Measurements from ENCODE around the gene C14orf93. TPM values are rescaled to one million over a fixed set of nuclear protein-coding genes. Genes with fewer than 3 reads are reported as not detected.

Gene C14orf93
- total RNA-seq, result 4.9 and 5.3 TPM in 2 replicates

GRCh38 chr14:23009939-23010726, at the start of gene C14orf93:
TSS of gene C14orf93 (minus strand) at chr14:23010143. CDS start at chr14:22999023, 11,120 bp downstream.

GRCh38 chr14:23056956-23057756, 47.2 kb upstream of the C14orf93 start, which contains the start of gene CDH24:
TSS of gene CDH24 (minus strand) at chr14:23057520. CDS start at chr14:23055733, 1,787 bp downstream.

GRCh38 chr14:23042162-23042965, 32.4 kb upstream of the C14orf93 start, which contains the start of gene PSMB11:
TSS of gene PSMB11 (plus strand) at chr14:23042212. CDS start at chr14:23042226, 14 bp downstream.

GRCh38 chr14:23034498-23035302, 24.8 kb upstream of the C14orf93 start, which contains the start of gene PSMB5:
TSS of gene PSMB5 (minus strand) at chr14:23034900. CDS start at chr14:23034881, 19 bp downstream.

GRCh38 chr14:22982477-22983245, 27.3 kb downstream of the C14orf93 start, which contains the start of gene AJUBA:
TSS of gene AJUBA (minus strand) at chr14:22982551. CDS start at chr14:22982266, 285 bp downstream.

Other genes starting within 250 kb of the C14orf93 start
- 78.5 and 87.6 TPM in 2 replicates for gene OXA1L, start 243.5 kb downstream of the C14orf93 start, total RNA-seq
- 13.6 and 16.0 TPM in 2 replicates for gene SLC7A7, start 194.7 kb downstream of the C14orf93 start, total RNA-seq
- gene MRPL52, start 180.3 kb downstream of the C14orf93 start, total RNA-seq, result 53.7 and 81.0 TPM in 2 replicates
- 236 and 368 TPM in 2 replicates for gene MMP14, start 173.6 kb downstream of the C14orf93 start, total RNA-seq
- 44.2 and 65.4 TPM in 2 replicates for gene LRP10, start 138.4 kb downstream of the C14orf93 start, total RNA-seq
- gene REM2, start 126.9 kb downstream of the C14orf93 start, total RNA-seq, result 0.09 TPM in 2 replicates
- 43.6 and 50.5 TPM in 2 replicates for gene RBM23, start 91.0 kb downstream of the C14orf93 start, total RNA-seq
- 45.9 and 71.5 TPM in 2 replicates for gene PRMT5, start 80.8 kb downstream of the C14orf93 start, total RNA-seq
- 33.0 and 38.8 TPM in 2 replicates for gene HAUS4, start 53.1 kb downstream of the C14orf93 start, total RNA-seq
- gene AJUBA, start 27.6 kb downstream of the C14orf93 start, total RNA-seq, result 40.2 and 86.7 TPM in 2 replicates
- 258 and 313 TPM in 2 replicates for gene PSMB5, start 24.8 kb upstream of the C14orf93 start, total RNA-seq
- not detected in 2 replicates for gene PSMB11, start 32.1 kb upstream of the C14orf93 start, total RNA-seq
- gene CDH24, start 47.4 kb upstream of the C14orf93 start, total RNA-seq, result 13.9 and 15.7 TPM in 2 replicates
- gene ACIN1, start 85.0 kb upstream of the C14orf93 start, total RNA-seq, result 83.1 and 91.2 TPM in 2 replicates
- gene C14orf119, start 85.4 kb upstream of the C14orf93 start, total RNA-seq, result 57.6 and 64.3 TPM in 2 replicates
- gene CIROP, start 94.8 kb upstream of the C14orf93 start, total RNA-seq, result not detected in 2 replicates
- not detected in 2 replicates for gene CEBPE, start 109.1 kb upstream of the C14orf93 start, total RNA-seq
- 0.63 TPM in 1 of 2 replicates, not detected in the other for gene SLC7A8, start 173.5 kb upstream of the C14orf93 start, total RNA-seq
- gene RNF212B, start 227.8 kb upstream of the C14orf93 start, total RNA-seq, result not detected in 2 replicates